Vagina (tissue), 2 donors: ENCODE results near the gene MB.

Experiments used
- POLR2A ChIP-seq, 2 donors: fragments of 450-650 bp; IDR thresholded peaks; one replicate each; pipeline ENCODE4 v1.6.1; 2017; ENCODE audit warnings: antibody characterized with exemption in 2 of 2, mild to moderate bottlenecking in 2 of 2, moderate library complexity in 2 of 2
- TF ChIP-seq, protein P1 (sequence below), 3 experiments: fragments of 450-650 bp in 2 of 3; fragments of 200-600 bp in 1 of 3; sonication (generic) in 1 of 3; IDR thresholded peaks; one replicate each; pipeline ENCODE4 v1.5.1; 2017 to 2019; ENCODE audit warnings: antibody characterized with exemption in 3 of 3, mild to moderate bottlenecking in 2 of 3, moderate library complexity in 2 of 3

DNA sequence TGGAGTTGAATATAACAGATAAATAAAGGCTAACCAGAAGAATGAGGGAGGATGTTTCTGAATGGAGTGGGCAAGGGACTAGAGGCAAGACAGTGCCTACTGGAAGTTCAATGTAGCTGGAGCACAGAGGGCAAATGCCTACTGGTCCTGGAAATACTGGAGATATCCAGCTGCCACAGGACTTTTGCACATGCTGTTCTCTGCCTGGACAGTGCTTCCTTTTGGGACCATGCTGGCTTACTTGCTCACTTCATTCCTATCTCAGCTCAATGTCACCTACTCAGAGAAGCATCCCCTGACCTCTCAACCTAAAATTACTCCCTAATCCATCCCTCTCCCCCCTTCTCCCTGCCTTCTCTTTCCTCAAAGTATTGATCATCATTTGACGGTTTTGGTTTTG, 56.3 kb downstream of the MB start:
- TF ChIP-seq, protein P1, sequence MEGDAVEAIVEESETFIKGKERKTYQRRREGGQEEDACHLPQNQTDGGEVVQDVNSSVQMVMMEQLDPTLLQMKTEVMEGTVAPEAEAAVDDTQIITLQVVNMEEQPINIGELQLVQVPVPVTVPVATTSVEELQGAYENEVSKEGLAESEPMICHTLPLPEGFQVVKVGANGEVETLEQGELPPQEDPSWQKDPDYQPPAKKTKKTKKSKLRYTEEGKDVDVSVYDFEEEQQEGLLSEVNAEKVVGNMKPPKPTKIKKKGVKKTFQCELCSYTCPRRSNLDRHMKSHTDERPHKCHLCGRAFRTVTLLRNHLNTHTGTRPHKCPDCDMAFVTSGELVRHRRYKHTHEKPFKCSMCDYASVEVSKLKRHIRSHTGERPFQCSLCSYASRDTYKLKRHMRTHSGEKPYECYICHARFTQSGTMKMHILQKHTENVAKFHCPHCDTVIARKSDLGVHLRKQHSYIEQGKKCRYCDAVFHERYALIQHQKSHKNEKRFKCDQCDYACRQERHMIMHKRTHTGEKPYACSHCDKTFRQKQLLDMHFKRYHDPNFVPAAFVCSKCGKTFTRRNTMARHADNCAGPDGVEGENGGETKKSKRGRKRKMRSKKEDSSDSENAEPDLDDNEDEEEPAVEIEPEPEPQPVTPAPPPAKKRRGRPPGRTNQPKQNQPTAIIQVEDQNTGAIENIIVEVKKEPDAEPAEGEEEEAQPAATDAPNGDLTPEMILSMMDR (IDR thresholded peaks at IDR 0.05): no peak
- TF ChIP-seq POLR2A (IDR thresholded peaks at IDR 0.05): no peak
